GM23248 (cell line): ENCODE measurements around the gene NMNAT1.

Source experiments
- EZH2 ChIP-seq: fragments of 200-600 bp; sonication (generic); IDR thresholded peaks from 2 replicates; pipeline ENCODE4 v1.6.1; 2018; ENCODE audit warnings: antibody characterized with exemption, mild to moderate bottlenecking; ENCODE audit not compliant: insufficient read depth, poor library complexity, severe bottlenecking
- EZH2phosphoT487 ChIP-seq: fragments of 200-600 bp; sonication (generic); IDR thresholded peaks from 2 replicates; pipeline ENCODE4 v1.6.1; 2018; ENCODE audit warnings: antibody characterized with exemption, moderate library complexity, mild to moderate bottlenecking, low read depth; ENCODE audit not compliant: insufficient read depth

DNA sequence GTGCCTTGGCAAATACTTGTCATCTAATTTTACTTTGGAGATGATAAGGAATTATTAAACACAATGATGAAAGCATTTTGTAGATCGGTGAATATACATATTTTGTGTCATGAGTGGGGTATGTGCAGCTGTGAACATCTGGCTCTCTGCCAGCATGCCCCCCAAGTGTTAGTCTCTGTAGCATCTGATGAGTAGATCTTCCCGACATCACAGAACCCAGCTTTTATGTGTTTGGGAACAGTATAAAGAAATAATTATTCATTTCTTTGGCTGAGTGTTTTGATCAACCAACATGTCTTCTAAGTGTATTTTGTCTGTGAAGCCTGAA, 28.7 kb upstream of the NMNAT1 start:
- TF ChIP-seq EZH2 = no peak
- TF ChIP-seq EZH2phosphoT487 = no peak
